ENCODE results near the gene CNTNAP5.

Gene CNTNAP5

GRCh38 chr2:124625561-124625960, 600.5 kb downstream of the CNTNAP5 start:
- DNase-seq (ENCODE audit: low spot score): no peak

- no peak for DNase-seq (ENCODE audit: low spot score)
Measured at GRCh38 chr2:124626993-124627392, 601.9 kb downstream of the CNTNAP5 start.

GRCh38 chr2:124633812-124634211, 608.7 kb downstream of the CNTNAP5 start:
- DNase-seq (ENCODE audit: low spot score): no peak

- no peak for DNase-seq (ENCODE audit: low spot score)
Measured at GRCh38 chr2:124639524-124639923, 614.4 kb downstream of the CNTNAP5 start.

GRCh38 chr2:124640221-124640750, 615.2 kb downstream of the CNTNAP5 start:
- no peak for DNase-seq (ENCODE audit: low spot score)

- DNase-seq (ENCODE audit: low spot score): no peak
Measured at GRCh38 chr2:124646166-124646815, 621.2 kb downstream of the CNTNAP5 start.

- DNase-seq (ENCODE audit: low spot score): no peak
Measured at GRCh38 chr2:124647245-124647644, 622.2 kb downstream of the CNTNAP5 start.

- DNase-seq (ENCODE audit: low spot score): no peak
Measured at GRCh38 chr2:124647663-124648062, 622.6 kb downstream of the CNTNAP5 start.

GRCh38 chr2:124649001-124649400, 623.9 kb downstream of the CNTNAP5 start:
- no peak for DNase-seq (ENCODE audit: low spot score)

GRCh38 chr2:124652099-124652498, 627.0 kb downstream of the CNTNAP5 start:
- DNase-seq (ENCODE audit: low spot score): no peak

- DNase-seq (ENCODE audit: low spot score): no peak
Measured at GRCh38 chr2:124658373-124658772, 633.3 kb downstream of the CNTNAP5 start.

- no peak for DNase-seq (ENCODE audit: low spot score)
Measured at GRCh38 chr2:124661558-124661957, 636.5 kb downstream of the CNTNAP5 start.

GRCh38 chr2:124662946-124663644, 638.0 kb downstream of the CNTNAP5 start:
- no peak for DNase-seq (ENCODE audit: low spot score)

GRCh38 chr2:124663645-124663997, 638.5 kb downstream of the CNTNAP5 start:
- no peak for DNase-seq (ENCODE audit: low spot score)

GRCh38 chr2:124664363-124664762, 639.3 kb downstream of the CNTNAP5 start:
- DNase-seq (ENCODE audit: low spot score): no peak

GRCh38 chr2:124666976-124667375, 641.9 kb downstream of the CNTNAP5 start:
- DNase-seq (ENCODE audit: low spot score): no peak

- DNase-seq (ENCODE audit: low spot score): no peak
Measured at GRCh38 chr2:124668161-124668560, 643.1 kb downstream of the CNTNAP5 start.

GRCh38 chr2:124670187-124670586, 645.1 kb downstream of the CNTNAP5 start:
- no peak for DNase-seq (ENCODE audit: low spot score)

- no peak for DNase-seq (ENCODE audit: low spot score)
Measured at GRCh38 chr2:124678043-124678442, 653.0 kb downstream of the CNTNAP5 start.

- DNase-seq (ENCODE audit: low spot score): no peak
Measured at GRCh38 chr2:124683536-124684428, 658.7 kb downstream of the CNTNAP5 start.

- no peak for DNase-seq (ENCODE audit: low spot score)
Measured at GRCh38 chr2:124689348-124689747, 664.3 kb downstream of the CNTNAP5 start.

GRCh38 chr2:124692216-124692615, 667.1 kb downstream of the CNTNAP5 start:
- DNase-seq (ENCODE audit: low spot score): no peak

GRCh38 chr2:124692707-124693106, 667.6 kb downstream of the CNTNAP5 start:
- no peak for DNase-seq (ENCODE audit: low spot score)

Data from germinal center (tissue), 1 donor.